ENCODE data around the gene MAP4K2. TPM values are rescaled to one million over a fixed set of nuclear protein-coding genes. Genes with fewer than 3 reads are reported as not detected.

MAP4K2 gene
- total RNA-seq, 2 donors from 2014 or later, result 19.4 to 20.4 TPM

GRCh38 chr11:64792482-64792881, 10.5 kb downstream of the MAP4K2 start:
- H3K27ac ChIP-seq, result no peak overlapping the region
- no peak for DNase-seq (ENCODE audit: low spot score)
- H3K36me3 ChIP-seq, result peaks cover 41% of the 10 kb centered on the region
- H3K4me3 ChIP-seq, result no peak overlapping the region
- no peaks in the 10 kb centered on the region for H3K4me1 ChIP-seq
- TF ChIP-seq CTCF (IDR thresholded peaks at IDR 0.05), result no peak
- no peaks in the 10 kb centered on the region for H3K27me3 ChIP-seq
- H3K9me3 ChIP-seq, result no peaks in the 10 kb centered on the region

- no peak for TF ChIP-seq CTCF (IDR thresholded peaks at IDR 0.05)
- Histone ChIP-seq H3K9me3 (no peaks in the 10 kb centered on the region), H3K27ac (no peak overlapping the region), H3K27me3 (no peaks in the 10 kb centered on the region), H3K4me3 (no peak overlapping the region), H3K36me3 (peaks cover 35% of the 10 kb centered on the region), H3K4me1 (no peaks in the 10 kb centered on the region)
- DNase-seq (ENCODE audit: low spot score), result no peak
These were observed 11.2 kb downstream of the MAP4K2 start for GRCh38 chr11:64791781-64792291.

GRCh38 chr11:64790205-64791095, 12.6 kb downstream of the MAP4K2 start:
- H3K36me3 ChIP-seq, result peaks cover 28% of the 10 kb centered on the region
- no peak overlapping the region for H3K4me3 ChIP-seq
- no peak for DNase-seq (ENCODE audit: low spot score)

GRCh38 chr11:64789331-64790204, 13.4 kb downstream of the MAP4K2 start:
- no peak for TF ChIP-seq CTCF (IDR thresholded peaks at IDR 0.05)
- H3K4me3 ChIP-seq, result no peak overlapping the region
- no peak overlapping the region for H3K27ac ChIP-seq
- no peak for DNase-seq (ENCODE audit: low spot score)
- H3K4me1 ChIP-seq, result no peaks in the 10 kb centered on the region
- H3K36me3 ChIP-seq, result peaks cover 28% of the 10 kb centered on the region
- H3K27me3 ChIP-seq, result no peaks in the 10 kb centered on the region
- H3K9me3 ChIP-seq, result no peaks in the 10 kb centered on the region

More at GRCh38 chr11:64790205-64791095, 12.6 kb downstream of the MAP4K2 start:
- TF ChIP-seq CTCF (IDR thresholded peaks at IDR 0.05), result no peak
- Histone ChIP-seq H3K27me3 (no peaks in the 10 kb centered on the region), H3K27ac (no peak overlapping the region), H3K4me1 (no peaks in the 10 kb centered on the region), H3K9me3 (no peaks in the 10 kb centered on the region)

- H3K4me1 ChIP-seq, result no peaks in the 10 kb centered on the region
- H3K27me3 ChIP-seq, result no peaks in the 10 kb centered on the region
- H3K27ac ChIP-seq, result no peak overlapping the region
- no peaks in the 10 kb centered on the region for H3K9me3 ChIP-seq
- no peak overlapping the region for H3K4me3 ChIP-seq
- no peak for DNase-seq (ENCODE audit: low spot score)
- H3K36me3 ChIP-seq, result peaks cover 28% of the 10 kb centered on the region
- no peak for TF ChIP-seq CTCF (IDR thresholded peaks at IDR 0.05)
These were observed 14.4 kb downstream of the MAP4K2 start for GRCh38 chr11:64788321-64789215.

Measured in right atrium auricular region (tissue), 2 donors.